GM19099 (cell line): Measurements from ENCODE around the gene GJC3.

Experiments
- POLR2A ChIP-seq: IDR thresholded peaks from 3 replicates; pipeline ENCODE4 v1.6.1; 2011; ENCODE audit warnings: low read depth; ENCODE audit not compliant: insufficient read length; ENCODE audit errors: extremely low read depth

Gene GJC3

GRCh38 chr7:99928994-99929729 is at the start of gene GJC3:
GJC3 (minus strand) TSS chr7:99929620; CDS start chr7:99929620, 0 bp downstream.
- TF ChIP-seq POLR2A: no peak

GRCh38 chr7:99976626-99977025 is 47.2 kb upstream of the GJC3 start:
- TF ChIP-seq POLR2A: no peak

- TF ChIP-seq POLR2A: no peak
Measured at GRCh38 chr7:99975782-99976521, 46.5 kb upstream of the GJC3 start, which contains the start of gene AZGP1. AZGP1 (minus strand) TSS chr7:99976031; CDS start chr7:99976020, 11 bp downstream.

GRCh38 chr7:99974681-99975080 is 45.3 kb upstream of the GJC3 start:
- TF ChIP-seq POLR2A: no peak

- TF ChIP-seq POLR2A: no peak
Measured at GRCh38 chr7:99971242-99971641, 41.8 kb upstream of the GJC3 start.

- TF ChIP-seq POLR2A: no peak
Measured at GRCh38 chr7:99969298-99969697, 39.9 kb upstream of the GJC3 start.

- TF ChIP-seq POLR2A: no peak
Measured at GRCh38 chr7:99958564-99959227, 29.3 kb upstream of the GJC3 start.

- TF ChIP-seq POLR2A: no peak
Measured at GRCh38 chr7:99955247-99955646, 25.8 kb upstream of the GJC3 start.

- TF ChIP-seq POLR2A: no peak
Measured at GRCh38 chr7:99953649-99954048, 24.2 kb upstream of the GJC3 start.

- TF ChIP-seq POLR2A: no peak
Measured at GRCh38 chr7:99949645-99950228, 20.3 kb upstream of the GJC3 start.

GRCh38 chr7:99947608-99948007 is 18.2 kb upstream of the GJC3 start:
- TF ChIP-seq POLR2A: no peak

GRCh38 chr7:99944497-99945070 is 15.2 kb upstream of the GJC3 start:
- TF ChIP-seq POLR2A: no peak

GRCh38 chr7:99943641-99944496 is 14.4 kb upstream of the GJC3 start:
- no peak for TF ChIP-seq POLR2A

GRCh38 chr7:99938296-99938695 is 8.9 kb upstream of the GJC3 start:
- no peak for TF ChIP-seq POLR2A
